Caco-2 (cell line): ENCODE measurements around the gene NTRK2. TPM values are rescaled to one million over a fixed set of nuclear protein-coding genes. Genes with fewer than 3 reads are reported as not detected.
A peak's percentile ranks its signal among the peaks of the same experiment; 100 is the strongest.

ENCODE experiments used
- BruUV-seq: library from RNA; stranded (reverse); fragments of 400-500 nt; replicated peaks from 2 replicates; lab custom pipeline; 2021; lab: Mats Ljungman, UMichigan
- CTCF ChIA-PET: fragments of 300-600 bp; sonication (Branson Sonifier 250); formaldehyde crosslinking; loops from one replicate; lab custom pipeline; 2022; ENCODE audit warnings: antibody characterized with exemption; lab: Charles Lee
- POLR2A ChIA-PET: fragments of 300-600 bp; sonication (Branson Sonifier 250); formaldehyde crosslinking; loops from one replicate; lab custom pipeline; 2022; ENCODE audit warnings: antibody characterized with exemption; lab: Charles Lee
- DNase-seq, 2 experiments: peaks; one replicate each; pipeline versions ENCODE4 v3.0.0 to v3.0.0-alpha.2; 2020 to 2022
- H3K27me3 ChIP-seq: replicated peaks from 2 replicates; pipeline ENCODE4 v1.6.0; 2011; ENCODE audit warnings: low read length; ENCODE audit not compliant: control insufficient read depth, insufficient read depth
- H3K36me3 ChIP-seq: 2 replicates; pipeline ENCODE4 v1.5.1; 2011; ENCODE audit warnings: low read length; ENCODE audit not compliant: control insufficient read depth, insufficient read depth
- H3K4me1 ChIP-seq: fragments of 250-450 bp; sonication (Bioruptor Pico); 2 replicates; pipeline ENCODE4 v1.5.1; 2020; ENCODE audit warnings: mild to moderate bottlenecking
- H3K4me3 ChIP-seq: 2 replicates; pipeline ENCODE4 v1.5.1; 2011; ENCODE audit warnings: low read depth, mild to moderate bottlenecking, control low read depth, low read length
- H3K9me3 ChIP-seq: fragments of 250-450 bp; sonication (Bioruptor Pico); 2 replicates; pipeline ENCODE4 v1.5.1; 2020; ENCODE audit warnings: mild to moderate bottlenecking, moderate library complexity
- H3K27ac Mint-ChIP-seq: one replicate; pipeline ENCODE4 v1.8.0; 2022; ENCODE audit warnings: mixed read lengths; ENCODE audit not compliant: unreplicated experiment
- H3K27me3 Mint-ChIP-seq: one replicate; pipeline ENCODE4 v1.8.0; 2022; ENCODE audit warnings: mixed read lengths; ENCODE audit not compliant: insufficient read depth, unreplicated experiment
- H3K36me3 Mint-ChIP-seq: one replicate; pipeline ENCODE4 v1.8.0; 2022; ENCODE audit warnings: mild to moderate bottlenecking, mixed read lengths; ENCODE audit not compliant: insufficient read depth, unreplicated experiment
- H3K4me1 Mint-ChIP-seq: one replicate; pipeline ENCODE4 v1.8.0; 2022; ENCODE audit warnings: low read depth, mixed read lengths; ENCODE audit not compliant: unreplicated experiment
- H3K4me3 Mint-ChIP-seq: one replicate; pipeline ENCODE4 v1.8.0; 2022; ENCODE audit warnings: mild to moderate bottlenecking, moderate library complexity, mixed read lengths; ENCODE audit not compliant: unreplicated experiment
- H3K9me3 Mint-ChIP-seq: one replicate; pipeline ENCODE4 v1.8.0; 2022; ENCODE audit warnings: mixed read lengths; ENCODE audit not compliant: unreplicated experiment
- intact Hi-C: fragments of 100-400 bp; cut with micrococcal nuclease; formaldehyde crosslinking; loops from one replicate; pipeline ENCODE4 v1.10.0; 2022; ENCODE audit not compliant: unreplicated experiment
- total RNA-seq: library from RNA; stranded (reverse); gene quantifications from 2 replicates; pipeline ENCODE4 v1.2.3, GENCODE V29; 2022
- TF ChIP-seq, protein P1 (sequence below), 2 experiments: fragments of 200-600 bp in 1 of 2; IDR thresholded peaks; 1 replicate in 1 of 2; 2 replicates in 1 of 2; pipeline versions ENCODE4 v1.5.1 to v1.8.0; 2011 to 2022; ENCODE audit warnings: antibody characterized with exemption in 1 of 2, control low read depth in 1 of 2, inconsistent platforms in 1 of 2, low read depth in 1 of 2, low read length in 1 of 2, mild to moderate bottlenecking in 1 of 2, moderate library complexity in 1 of 2; ENCODE audit not compliant: insufficient read depth in 1 of 2, severe bottlenecking in 1 of 2, unreplicated experiment in 1 of 2

Gene NTRK2
- total RNA-seq, 1 experiment from 2014 or later, result not detected

DNA sequence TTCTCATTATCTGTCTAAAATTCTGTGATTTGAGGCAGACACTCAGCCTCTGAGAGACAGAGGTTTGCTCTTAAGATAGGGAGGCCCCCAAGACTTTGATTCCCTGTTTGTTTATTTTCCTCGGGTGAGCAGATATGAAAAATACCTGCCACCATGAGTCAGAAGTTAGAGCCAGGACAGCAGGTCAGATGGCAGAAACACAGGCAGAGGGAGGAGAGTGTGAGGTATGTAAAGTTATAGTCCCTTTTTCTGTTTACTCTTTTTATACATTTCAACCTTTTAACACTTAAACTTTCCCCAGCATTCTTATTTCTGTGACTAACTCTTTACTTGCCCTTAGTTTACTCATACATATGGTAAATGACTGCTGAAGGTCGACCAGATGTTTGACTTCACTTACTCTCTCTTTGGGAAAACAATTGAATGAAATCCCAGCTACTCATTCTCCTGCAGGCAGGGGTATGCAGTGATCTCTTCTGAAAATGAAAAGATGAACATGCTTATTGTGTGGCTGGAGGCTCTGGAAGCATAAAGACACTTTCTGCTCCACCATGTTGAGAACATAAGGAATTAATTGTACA lies 383.8 kb downstream of the NTRK2 start:
- Mint-ChIP-seq H3K9me3 (no peaks in the 10 kb centered on the region), H3K27me3 (no peaks in the 10 kb centered on the region), H3K36me3 (no peaks in the 10 kb centered on the region), H3K4me1 (peaks cover 13% of the 10 kb centered on the region), H3K4me3 (peak overlapping the region; percentile 64), H3K27ac (peak overlapping the region; percentile 79)
- H3K27me3 ChIP-seq, result no peaks in the 10 kb centered on the region
- H3K4me1 ChIP-seq, result peaks cover 16% of the 10 kb centered on the region
- intact Hi-C loops, result loop anchor here (1.0 kb wide), 1 partner anchor 12 kb away; no protein-coding TSS in a partner anchor
- ChIA-PET POLR2A (no interaction called here), CTCF (no interaction called here)
- TF ChIP-seq, protein P1, sequence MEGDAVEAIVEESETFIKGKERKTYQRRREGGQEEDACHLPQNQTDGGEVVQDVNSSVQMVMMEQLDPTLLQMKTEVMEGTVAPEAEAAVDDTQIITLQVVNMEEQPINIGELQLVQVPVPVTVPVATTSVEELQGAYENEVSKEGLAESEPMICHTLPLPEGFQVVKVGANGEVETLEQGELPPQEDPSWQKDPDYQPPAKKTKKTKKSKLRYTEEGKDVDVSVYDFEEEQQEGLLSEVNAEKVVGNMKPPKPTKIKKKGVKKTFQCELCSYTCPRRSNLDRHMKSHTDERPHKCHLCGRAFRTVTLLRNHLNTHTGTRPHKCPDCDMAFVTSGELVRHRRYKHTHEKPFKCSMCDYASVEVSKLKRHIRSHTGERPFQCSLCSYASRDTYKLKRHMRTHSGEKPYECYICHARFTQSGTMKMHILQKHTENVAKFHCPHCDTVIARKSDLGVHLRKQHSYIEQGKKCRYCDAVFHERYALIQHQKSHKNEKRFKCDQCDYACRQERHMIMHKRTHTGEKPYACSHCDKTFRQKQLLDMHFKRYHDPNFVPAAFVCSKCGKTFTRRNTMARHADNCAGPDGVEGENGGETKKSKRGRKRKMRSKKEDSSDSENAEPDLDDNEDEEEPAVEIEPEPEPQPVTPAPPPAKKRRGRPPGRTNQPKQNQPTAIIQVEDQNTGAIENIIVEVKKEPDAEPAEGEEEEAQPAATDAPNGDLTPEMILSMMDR (IDR thresholded peaks at IDR 0.05; ENCODE audit: insufficient read depth in 1 of 2, low read depth in 1 of 2, low read length in 1 of 2, severe bottlenecking in 1 of 2, unreplicated experiment in 1 of 2), result no peak
- peak; percentile 13 to 39 for DNase-seq
- H3K4me3 ChIP-seq, result no peak overlapping the region
- no peaks in the 10 kb centered on the region for H3K9me3 ChIP-seq
- BruUV-seq, result TSS peak; percentile 93
- H3K36me3 ChIP-seq, result no peaks in the 10 kb centered on the region

DNA sequence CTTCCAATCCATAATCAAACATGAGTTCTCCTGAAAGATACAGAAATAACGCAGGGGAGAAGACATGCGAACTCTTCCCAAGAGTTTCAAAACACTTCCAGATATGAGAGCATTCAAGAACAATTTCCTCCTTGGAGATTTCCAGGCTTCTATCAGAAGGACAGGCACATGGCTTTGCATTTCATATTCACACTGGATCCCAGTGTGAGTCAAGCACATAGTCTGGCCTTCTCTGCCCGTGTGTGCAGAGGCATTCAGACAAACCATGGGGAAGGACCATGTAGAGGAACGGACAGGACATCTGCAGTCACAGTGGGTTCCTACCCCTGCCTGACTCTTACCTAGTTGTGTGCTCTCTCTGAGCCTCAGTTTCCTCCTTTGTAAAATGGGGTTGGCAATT lies 384.5 kb downstream of the NTRK2 start:
- Mint-ChIP-seq H3K36me3 (no peaks in the 10 kb centered on the region), H3K27ac (peak overlapping the region; percentile 79), H3K27me3 (no peaks in the 10 kb centered on the region), H3K4me1 (peaks cover 13% of the 10 kb centered on the region), H3K4me3 (peak overlapping the region; percentile 64), H3K9me3 (no peaks in the 10 kb centered on the region)
- Histone ChIP-seq H3K27me3 (no peaks in the 10 kb centered on the region), H3K4me3 (no peak overlapping the region), H3K4me1 (peaks cover 16% of the 10 kb centered on the region), H3K9me3 (no peaks in the 10 kb centered on the region), H3K36me3 (no peaks in the 10 kb centered on the region)
- BruUV-seq, result no TSS peak
- intact Hi-C loops, result no loop called here
- ChIA-PET CTCF (no interaction called here), POLR2A (no interaction called here)
- TF ChIP-seq, protein P1 (IDR thresholded peaks at IDR 0.05; ENCODE audit: insufficient read depth in 1 of 2, low read depth in 1 of 2, low read length in 1 of 2, severe bottlenecking in 1 of 2, unreplicated experiment in 1 of 2), result no peak
- DNase-seq, result no peak

DNA sequence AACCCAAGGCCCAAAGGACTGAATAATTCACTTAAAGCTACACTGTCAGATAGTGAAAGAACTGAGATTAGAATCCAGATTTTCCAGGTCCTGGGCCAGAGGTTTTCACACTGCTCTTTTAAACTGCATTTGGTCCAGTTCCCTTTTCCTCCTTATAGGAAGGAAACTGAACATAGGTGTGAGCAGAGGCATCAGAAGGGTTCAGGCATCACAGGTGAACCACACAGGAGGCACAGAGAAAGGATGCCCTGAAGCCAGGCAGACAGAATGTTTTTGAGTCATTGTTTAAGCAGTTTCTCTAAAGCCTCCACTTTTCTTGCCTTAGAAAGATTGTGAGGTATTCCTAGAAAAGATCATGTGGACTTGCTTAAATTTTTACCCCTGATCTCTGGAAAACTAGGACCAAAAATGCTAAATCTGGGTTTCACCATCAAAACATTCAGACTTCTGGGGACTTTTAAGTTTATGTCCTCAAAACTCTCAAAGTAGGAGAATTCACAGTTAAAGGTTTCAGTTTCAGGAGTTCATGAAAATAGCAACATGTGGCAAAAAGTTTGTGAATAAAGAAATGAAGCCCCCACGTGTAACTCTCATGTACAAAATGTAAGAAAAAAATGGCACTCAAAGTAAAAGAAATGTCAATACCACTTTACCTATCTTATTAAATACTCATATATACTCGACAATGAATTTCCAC lies 386.1 kb downstream of the NTRK2 start:
- CTCF ChIA-PET, result no interaction called here
- H3K9me3 Mint-ChIP-seq, result no peaks in the 10 kb centered on the region
- peaks cover 16% of the 10 kb centered on the region for H3K4me1 ChIP-seq
- BruUV-seq, result no TSS peak
- peaks cover 13% of the 10 kb centered on the region for H3K4me1 Mint-ChIP-seq
- no peaks in the 10 kb centered on the region for H3K36me3 ChIP-seq
- DNase-seq, result no peak
- POLR2A ChIA-PET, result no interaction called here
- H3K27ac Mint-ChIP-seq, result no peak overlapping the region
- intact Hi-C loops, result no loop called here
- TF ChIP-seq, protein P1 (IDR thresholded peaks at IDR 0.05; ENCODE audit: insufficient read depth in 1 of 2, low read depth in 1 of 2, low read length in 1 of 2, severe bottlenecking in 1 of 2, unreplicated experiment in 1 of 2), result no peak
- H3K9me3 ChIP-seq, result no peaks in the 10 kb centered on the region
- no peaks in the 10 kb centered on the region for H3K27me3 Mint-ChIP-seq
- no peaks in the 10 kb centered on the region for H3K36me3 Mint-ChIP-seq
- no peak overlapping the region for H3K4me3 ChIP-seq
- no peak overlapping the region for H3K4me3 Mint-ChIP-seq
- no peaks in the 10 kb centered on the region for H3K27me3 ChIP-seq
